ENCODE measurements around the gene NARF. TPM values are rescaled to one million over a fixed set of nuclear protein-coding genes. Genes with fewer than 3 reads are reported as not detected.

NARF gene
- total RNA-seq, 4 donors from 2014 or later: 25.8 to 79.2 (median 59.9) TPM

- WGBS, 2 donors: 12 to 14% methylated on average over 34 to 36 of the region's 66 CpGs
- H3K4me1 ChIP-seq: peaks cover 0 to 34% (median 9%) of the 10 kb centered on the region in 4 donors
- H3K27ac ChIP-seq: peak overlapping the region; percentile 84 to 97 (median 92)
- H3K27me3 ChIP-seq: no peaks in the 10 kb centered on the region
- peak overlapping the region; percentile 42 to 86 (median 70) for H3K4me3 ChIP-seq
- no peaks in the 10 kb centered on the region for H3K36me3 ChIP-seq
- H3K9me3 ChIP-seq: no peaks in the 10 kb centered on the region
- peak in 1 of 2 donors; percentile 24 for DNase-seq (ENCODE audit: low spot score in 2 of 2)
- TF ChIP-seq EP300 (IDR thresholded peaks at IDR 0.05) (no peak), CTCF (IDR thresholded peaks at IDR 0.05) (no peak), POLR2A (IDR thresholded peaks at IDR 0.05) (no peak)
Measured at GRCh38 chr17:82497483-82498405, 39.2 kb downstream of the NARF start.

- DNase-seq (ENCODE audit: low spot score in 2 of 2): no peak
- no peaks in the 10 kb centered on the region for H3K27me3 ChIP-seq
- H3K9me3 ChIP-seq: no peaks in the 10 kb centered on the region
- no peak overlapping the region for H3K27ac ChIP-seq
- H3K4me1 ChIP-seq: peaks cover 0 to 7% (median 0%) of the 10 kb centered on the region in 4 donors
- no peaks in the 10 kb centered on the region for H3K36me3 ChIP-seq
- TF ChIP-seq EP300 (IDR thresholded peaks at IDR 0.05) (no peak), POLR2A (IDR thresholded peaks at IDR 0.05) (no peak), CTCF (IDR thresholded peaks at IDR 0.05) (no peak)
- no peak overlapping the region for H3K4me3 ChIP-seq
- WGBS, 2 donors: 46 to 56% methylated on average over 8 of the region's 8 CpGs
Measured at GRCh38 chr17:82502207-82502606, 43.7 kb downstream of the NARF start.

GRCh38 chr17:82503094-82503727, 44.7 kb downstream of the NARF start:
- DNase-seq (ENCODE audit: low spot score in 2 of 2): no peak
- peaks cover 0 to 2% (median 0%) of the 10 kb centered on the region in 4 donors for H3K4me1 ChIP-seq
- H3K36me3 ChIP-seq: no peaks in the 10 kb centered on the region
- TF ChIP-seq POLR2A (IDR thresholded peaks at IDR 0.05) (no peak), CTCF (IDR thresholded peaks at IDR 0.05) (no peak), EP300 (IDR thresholded peaks at IDR 0.05) (no peak)
- H3K27ac ChIP-seq: no peak overlapping the region
- H3K27me3 ChIP-seq: no peaks in the 10 kb centered on the region
- no peaks in the 10 kb centered on the region for H3K9me3 ChIP-seq
- H3K4me3 ChIP-seq: no peak overlapping the region
- WGBS, 2 donors: 73 to 84% methylated on average over 12 of the region's 12 CpGs

GRCh38 chr17:82503728-82504308, 45.3 kb downstream of the NARF start:
- no peaks in the 10 kb centered on the region for H3K4me1 ChIP-seq
- no peaks in the 10 kb centered on the region for H3K27me3 ChIP-seq
- H3K4me3 ChIP-seq: no peak overlapping the region
- WGBS, 2 donors: 69 to 76% methylated on average over 21 of the region's 21 CpGs
- H3K27ac ChIP-seq: no peak overlapping the region
- TF ChIP-seq CTCF (IDR thresholded peaks at IDR 0.05): no peak
- no peak for TF ChIP-seq EP300 (IDR thresholded peaks at IDR 0.05)
- no peak for TF ChIP-seq POLR2A (IDR thresholded peaks at IDR 0.05)
- no peak for DNase-seq (ENCODE audit: low spot score in 2 of 2)
- no peaks in the 10 kb centered on the region for H3K9me3 ChIP-seq
- no peaks in the 10 kb centered on the region for H3K36me3 ChIP-seq
